Measurements from ENCODE around the gene LARP1. TPM values are rescaled to one million over a fixed set of nuclear protein-coding genes. Genes with fewer than 3 reads are reported as not detected.
"Not testable (repeated sequence)": the region's sequence is repeated elsewhere in the genome, so short reads cannot be mapped to it uniquely, and the experiment has no call there.

LARP1 gene
- total RNA-seq, 1 donor from 2014 or later = 147 TPM

GRCh38 chr5:154811653-154812465 lies 56.7 kb downstream of the LARP1 start:
- DNase-seq (ENCODE audit: missing footprints) (no peak), ATAC-seq (peak; percentile 70)
- intact Hi-C loops (cut with DNase I) = loop anchor here (1.0 to 5.0 kb wide), 2 partner anchors 55 to 162 kb away; partner anchors contain the start of gene LARP1

GRCh38 chr5:154813158-154813557 lies 58.0 kb downstream of the LARP1 start:
- intact Hi-C loops (cut with DNase I) = loop anchor here (5.0 kb wide), 1 partner anchor 56 kb away; the partner anchor contains the start of gene LARP1
- no peak for ATAC-seq
- no peak for DNase-seq (ENCODE audit: missing footprints)

- no peak for ATAC-seq
- intact Hi-C loops (cut with DNase I) = loop anchor here (5.0 kb wide), 1 partner anchor 56 kb away; the partner anchor contains the start of gene LARP1
- DNase-seq (ENCODE audit: missing footprints) = no peak
Measured at GRCh38 chr5:154813736-154814135, 58.6 kb downstream of the LARP1 start.

GRCh38 chr5:154815025-154815424 lies 59.8 kb downstream of the LARP1 start:
- ATAC-seq (no peak), DNase-seq (ENCODE audit: missing footprints) (no peak)
- intact Hi-C loops (cut with DNase I) = no loop called here

GRCh38 chr5:154815684-154816247 lies 60.6 kb downstream of the LARP1 start:
- intact Hi-C loops (cut with DNase I) = no loop called here
- no peak for DNase-seq (ENCODE audit: missing footprints)
- no peak for ATAC-seq

GRCh38 chr5:154816891-154817492 lies 61.8 kb downstream of the LARP1 start:
- DNase-seq (ENCODE audit: missing footprints) (no peak), ATAC-seq (no peak)
- intact Hi-C loops (cut with DNase I) = no loop called here

GRCh38 chr5:154817815-154818214 lies 62.6 kb downstream of the LARP1 start:
- no peak for ATAC-seq
- intact Hi-C loops (cut with DNase I) = no loop called here
- peak; percentile 46 for DNase-seq (ENCODE audit: missing footprints)

- DNase-seq (ENCODE audit: missing footprints) (peak; percentile 52), ATAC-seq (no peak)
- intact Hi-C loops (cut with DNase I) = no loop called here
Measured at GRCh38 chr5:154818471-154819116, 63.4 kb downstream of the LARP1 start.

- DNase-seq (ENCODE audit: missing footprints) = no peak
- intact Hi-C loops (cut with DNase I) = no loop called here
- ATAC-seq = no peak
Measured at GRCh38 chr5:154819546-154819945, 64.4 kb downstream of the LARP1 start.

- no peak for ATAC-seq
- no peak for DNase-seq (ENCODE audit: missing footprints)
- intact Hi-C loops (cut with DNase I) = no loop called here
Measured at GRCh38 chr5:154820383-154820782, 65.2 kb downstream of the LARP1 start.

GRCh38 chr5:154822896-154823295 lies 67.7 kb downstream of the LARP1 start:
- DNase-seq (ENCODE audit: missing footprints); ATAC-seq; intact Hi-C loops (cut with DNase I): not testable (repeated sequence)

- DNase-seq (ENCODE audit: missing footprints) (no peak), ATAC-seq (no peak)
- intact Hi-C loops (cut with DNase I) = no loop called here
Measured at GRCh38 chr5:154823605-154824004, 68.4 kb downstream of the LARP1 start.

GRCh38 chr5:154824070-154824469 lies 68.9 kb downstream of the LARP1 start:
- no peak for ATAC-seq
- intact Hi-C loops (cut with DNase I) = no loop called here
- no peak for DNase-seq (ENCODE audit: missing footprints)

- DNase-seq (ENCODE audit: missing footprints) (no peak), ATAC-seq (no peak)
- intact Hi-C loops (cut with DNase I) = no loop called here
Measured at GRCh38 chr5:154829181-154829588, 74.0 kb downstream of the LARP1 start.

GRCh38 chr5:154829589-154830218 lies 74.5 kb downstream of the LARP1 start:
- intact Hi-C loops (cut with DNase I) = no loop called here
- no peak for ATAC-seq
- DNase-seq (ENCODE audit: missing footprints) = no peak

GRCh38 chr5:154830219-154830595 lies 75.0 kb downstream of the LARP1 start:
- intact Hi-C loops (cut with DNase I) = no loop called here
- ATAC-seq = no peak

GRCh38 chr5:154830596-154830995 lies 75.4 kb downstream of the LARP1 start:
- intact Hi-C loops (cut with DNase I) = no loop called here
- no peak for DNase-seq (ENCODE audit: missing footprints)

More at GRCh38 chr5:154830219-154830595, 75.0 kb downstream of the LARP1 start:
- no peak for DNase-seq (ENCODE audit: missing footprints)

GRCh38 chr5:154831451-154831850 lies 76.3 kb downstream of the LARP1 start:
- intact Hi-C loops (cut with DNase I) = no loop called here
- no peak for DNase-seq (ENCODE audit: missing footprints)
- ATAC-seq = no peak

More at GRCh38 chr5:154830596-154830995, 75.4 kb downstream of the LARP1 start:
- no peak for ATAC-seq

GRCh38 chr5:154832804-154833203 lies 77.6 kb downstream of the LARP1 start:
- ATAC-seq; DNase-seq (ENCODE audit: missing footprints); intact Hi-C loops (cut with DNase I): not testable (repeated sequence)
